HepG2 (cell line): ENCODE data around the gene PROCR. TPM values are rescaled to one million over a fixed set of nuclear protein-coding genes. Genes with fewer than 3 reads are reported as not detected.

Source experiments
- BCLAF1 ChIP-seq: fragments of 450-650 bp; IDR thresholded peaks from 2 replicates; pipeline ENCODE4 v1.6.1; 2017; ENCODE audit warnings: mild to moderate bottlenecking
- GPN1 ChIP-seq: sonication (generic); formaldehyde crosslinking; IDR thresholded peaks from 2 replicates; pipeline ENCODE4 v1.5.1; 2020; ENCODE audit warnings: missing genetic modification reagents, borderline replicate concordance
- HNRNPH1 ChIP-seq: fragments of 200-400 bp; formaldehyde crosslinking; optimal IDR thresholded peaks from 2 replicates; pipeline ENCODE3; 2017; ENCODE audit warnings: mild to moderate bottlenecking, low read depth, low read length
- KIAA2018 ChIP-seq: sonication (generic); formaldehyde crosslinking; IDR thresholded peaks from 2 replicates; pipeline ENCODE4 v1.5.0; 2020; ENCODE audit warnings: mild to moderate bottlenecking, missing genetic modification reagents, borderline replicate concordance
- THRA ChIP-seq: sonication (generic); formaldehyde crosslinking; IDR thresholded peaks from 2 replicates; pipeline ENCODE4 v1.4.0; 2020; ENCODE audit warnings: missing genetic modification reagents, borderline replicate concordance
- ZFP82 ChIP-seq: sonication (generic); formaldehyde crosslinking; IDR thresholded peaks from 2 replicates; pipeline ENCODE4 v1.5.1; 2020; ENCODE audit warnings: mild to moderate bottlenecking, missing genetic modification reagents, borderline replicate concordance
- ZNF496 ChIP-seq: sonication (generic); formaldehyde crosslinking; IDR thresholded peaks from 2 replicates; pipeline ENCODE4 v1.8.1; 2023; ENCODE audit warnings: mild to moderate bottlenecking, moderate library complexity, missing genetic modification reagents; ENCODE audit not compliant: insufficient replicate concordance
- ZNF883 ChIP-seq: sonication (generic); formaldehyde crosslinking; IDR thresholded peaks from 2 replicates; pipeline ENCODE4 v1.5.1; 2020; ENCODE audit warnings: mild to moderate bottlenecking, missing genetic modification reagents; ENCODE audit errors: not compliant biosample characterization
- ZSCAN21 ChIP-seq: sonication (generic); formaldehyde crosslinking; IDR thresholded peaks from 2 replicates; pipeline ENCODE4 v1.8.0; 2022; ENCODE audit warnings: mild to moderate bottlenecking, missing genetic modification reagents, moderate library complexity, borderline replicate concordance
- ZSCAN9 ChIP-seq: IDR thresholded peaks from 2 replicates; pipeline ENCODE4 v1.6.1; 2016; ENCODE audit warnings: borderline replicate concordance
- polyA plus RNA-seq, 8 experiments: library from polyadenylated mRNA; depleted of rRNA in 3 of 8; stranded (reverse) in 7 of 8; unstranded in 1 of 8; fragments of >200 nt; fragmentation: Illumina TruSeq in 4 of 8; extraction: Trizol in 4 of 8; gene quantifications; 2 replicates each; pipeline versions ENCODE4 v1.2.1 to v1.2.3, GENCODE V29; 2011 to 2016; ENCODE audit warnings: low read depth in 4 of 8, missing spikeins in 1 of 8, mixed read lengths in 1 of 8; ENCODE audit not compliant: insufficient read depth in 1 of 8
- total RNA-seq, 5 experiments: library from RNA; depleted of rRNA; stranded (reverse); fragments of >200 nt; fragmentation: Illumina TruSeq; extraction: Trizol; gene quantifications; 2 replicates each; pipeline ENCODE4 v1.2.3, GENCODE V29; 2016; ENCODE audit warnings: low read depth in 1 of 5
- TF ChIP-seq, protein P1 (sequence below): sonication (generic); formaldehyde crosslinking; IDR thresholded peaks from 2 replicates; pipeline ENCODE4 v1.5.1; 2020; ENCODE audit warnings: missing genetic modification reagents, mild to moderate bottlenecking, borderline replicate concordance
- TF ChIP-seq, protein P2 (sequence below): sonication (generic); formaldehyde crosslinking; IDR thresholded peaks from 2 replicates; pipeline ENCODE4 v1.8.1; 2023; ENCODE audit warnings: mild to moderate bottlenecking, inconsistent platforms, moderate library complexity, missing genetic modification reagents, borderline replicate concordance

The PROCR gene
- total and polyA plus RNA-seq, 2 of the 13 experiments (the other 11 are each of a cell fraction or from before 2014, with no cell fraction given) = 1.4 to 1.7 TPM

- TF ChIP-seq, protein P1, sequence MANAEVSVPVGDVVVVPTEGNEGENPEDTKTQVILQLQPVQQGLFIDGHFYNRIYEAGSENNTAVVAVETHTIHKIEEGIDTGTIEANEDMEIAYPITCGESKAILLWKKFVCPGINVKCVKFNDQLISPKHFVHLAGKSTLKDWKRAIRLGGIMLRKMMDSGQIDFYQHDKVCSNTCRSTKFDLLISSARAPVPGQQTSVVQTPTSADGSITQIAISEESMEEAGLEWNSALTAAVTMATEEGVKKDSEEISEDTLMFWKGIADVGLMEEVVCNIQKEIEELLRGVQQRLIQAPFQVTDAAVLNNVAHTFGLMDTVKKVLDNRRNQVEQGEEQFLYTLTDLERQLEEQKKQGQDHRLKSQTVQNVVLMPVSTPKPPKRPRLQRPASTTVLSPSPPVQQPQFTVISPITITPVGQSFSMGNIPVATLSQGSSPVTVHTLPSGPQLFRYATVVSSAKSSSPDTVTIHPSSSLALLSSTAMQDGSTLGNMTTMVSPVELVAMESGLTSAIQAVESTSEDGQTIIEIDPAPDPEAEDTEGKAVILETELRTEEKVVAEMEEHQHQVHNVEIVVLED (CRISPR knock-in tag) = no peak
- TF ChIP-seq THRA (no peak), KIAA2018 (peak; percentile 64; the same call in 1 of the 2 replicates), HNRNPH1 (no peak), ZNF496 (no peak), ZSCAN21 (CRISPR knock-in tag) (no peak; the same call in 1 of the 2 replicates), GPN1 (CRISPR knock-in tag) (no peak), BCLAF1 (no peak), ZNF883 (peak; percentile 83), ZSCAN9 (CRISPR knock-in tag) (peak; percentile 4; the same call in 1 of the 2 replicates), ZFP82 (no peak)
- TF ChIP-seq, protein P2, sequence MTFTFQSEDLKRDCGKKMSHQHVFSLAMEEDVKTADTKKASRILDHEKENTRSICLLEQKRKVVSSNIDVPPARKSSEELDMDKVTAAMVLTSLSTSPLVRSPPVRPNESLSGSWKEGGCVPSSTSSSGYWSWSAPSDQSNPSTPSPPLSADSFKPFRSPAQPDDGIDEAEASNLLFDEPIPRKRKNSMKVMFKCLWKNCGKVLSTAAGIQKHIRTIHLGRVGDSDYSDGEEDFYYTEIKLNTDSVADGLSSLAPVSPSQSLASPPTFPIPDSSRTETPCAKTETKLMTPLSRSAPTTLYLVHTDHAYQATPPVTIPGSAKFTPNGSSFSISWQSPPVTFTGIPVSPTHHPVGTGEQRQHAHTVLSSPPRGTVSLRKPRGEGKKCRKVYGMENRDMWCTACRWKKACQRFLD (CRISPR knock-in tag) = 0 out of 2 replicates have a peak, but pooled peaks have one; percentile 47
These were observed 25.5 kb upstream of the PROCR start (continued) for GRCh38 chr20:35146299-35146919.
